Hippocampal formation (tissue), 2 donors: Measurements from ENCODE around the gene AQP9.
"Not testable (repeated sequence)": the region's sequence is repeated elsewhere in the genome, so short reads cannot be mapped to it uniquely, and the experiment has no call there.

Source experiments
- DNase-seq, 2 donors: peaks; one replicate each; lab custom pipeline; 2025; lab: John Stamatoyannopoulos, UW

The AQP9 gene

GRCh38 chr15:58179741-58180381 is 41.7 kb downstream of the AQP9 start:
- no peak for DNase-seq

GRCh38 chr15:58182460-58183163 is 44.4 kb downstream of the AQP9 start:
- peak; percentile 11 to 32 for DNase-seq

GRCh38 chr15:58185439-58185838 is 47.3 kb downstream of the AQP9 start:
- no peak for DNase-seq

GRCh38 chr15:58189148-58189811 is 51.1 kb downstream of the AQP9 start:
- no peak for DNase-seq

GRCh38 chr15:58190419-58190818 is 52.2 kb downstream of the AQP9 start:
- no peak for DNase-seq

- DNase-seq: not testable (repeated sequence)
Measured at GRCh38 chr15:58193636-58194035, 55.5 kb downstream of the AQP9 start.

GRCh38 chr15:58200739-58201138 is 62.6 kb downstream of the AQP9 start:
- no peak for DNase-seq

GRCh38 chr15:58201516-58201915 is 63.3 kb downstream of the AQP9 start:
- DNase-seq: peak in 1 of 2 donors; percentile 26

GRCh38 chr15:58203537-58203936 is 65.4 kb downstream of the AQP9 start:
- peak in 1 of 2 donors; percentile 21 for DNase-seq

- DNase-seq: no peak
Measured at GRCh38 chr15:58206151-58206550, 68.0 kb downstream of the AQP9 start.

GRCh38 chr15:58208217-58208616 is 70.0 kb downstream of the AQP9 start:
- not testable (repeated sequence) for DNase-seq

GRCh38 chr15:58209007-58209481 is 70.9 kb downstream of the AQP9 start:
- DNase-seq: not testable (repeated sequence)

- not testable (repeated sequence) for DNase-seq
Measured at GRCh38 chr15:58210031-58210430, 71.8 kb downstream of the AQP9 start.

- DNase-seq: no peak
Measured at GRCh38 chr15:58212909-58213526, 74.8 kb downstream of the AQP9 start.

GRCh38 chr15:58213587-58214338 is 75.6 kb downstream of the AQP9 start:
- DNase-seq: no peak

- no peak for DNase-seq
Measured at GRCh38 chr15:58214591-58215340, 76.6 kb downstream of the AQP9 start.

- DNase-seq: no peak
Measured at GRCh38 chr15:58217460-58217859, 79.3 kb downstream of the AQP9 start.

GRCh38 chr15:58221591-58222241 is 83.5 kb downstream of the AQP9 start:
- no peak for DNase-seq

GRCh38 chr15:58222679-58223078 is 84.5 kb downstream of the AQP9 start:
- no peak for DNase-seq

- no peak for DNase-seq
Measured at GRCh38 chr15:58223432-58223831, 85.3 kb downstream of the AQP9 start.
